GM19324 (cell line): ENCODE results near the gene SPAST.
"Not testable (repeated sequence)": the region's sequence is repeated elsewhere in the genome, so short reads cannot be mapped to it uniquely, and the experiment has no call there.

Source experiments
- ATAC-seq: cut with Tn5 transposase; IDR thresholded peaks from one replicate; pipeline ENCODE4 v1.9.1; 2021; ENCODE audit warnings: mild to moderate bottlenecking, moderate library complexity; ENCODE audit not compliant: unreplicated experiment, low FRiP score

The SPAST gene

GRCh38 chr2:32063310-32064020, at the start of gene SPAST:
Gene SPAST (plus strand): TSS chr2:32063556. CDS start chr2:32063832, 276 bp downstream.
- peak; percentile 98 for ATAC-seq

- not testable (repeated sequence) for ATAC-seq
Measured at GRCh38 chr2:32018789-32019482, 44.4 kb upstream of the SPAST start.

GRCh38 chr2:32034198-32034887, 29.0 kb upstream of the SPAST start:
- not testable (repeated sequence) for ATAC-seq

- peak; percentile 94 for ATAC-seq
Measured at GRCh38 chr2:32039447-32040219, 23.7 kb upstream of the SPAST start, which contains the start of gene DPY30. Gene DPY30 (minus strand): TSS chr2:32039805. CDS start chr2:32039456, 349 bp downstream.

GRCh38 chr2:32043561-32043960, 19.8 kb upstream of the SPAST start:
- ATAC-seq = no peak

- ATAC-seq = no peak
Measured at GRCh38 chr2:32051836-32052439, 11.4 kb upstream of the SPAST start.

GRCh38 chr2:32054583-32054982, 8.8 kb upstream of the SPAST start:
- ATAC-seq = not testable (repeated sequence)

- ATAC-seq = no peak
Measured at GRCh38 chr2:32058130-32058529, 5.2 kb upstream of the SPAST start.

GRCh38 chr2:32060266-32060665, 3.1 kb upstream of the SPAST start:
- ATAC-seq = no peak

- ATAC-seq = no peak
Measured at GRCh38 chr2:32061430-32061829, 1.9 kb upstream of the SPAST start.

- ATAC-seq = no peak
Measured at GRCh38 chr2:32061973-32062861, 1.1 kb upstream of the SPAST start.

- peak; percentile 21 for ATAC-seq
Measured at GRCh38 chr2:32064021-32064601, 755 bp downstream of the SPAST start.

- no peak for ATAC-seq
Measured at GRCh38 chr2:32064713-32065112, 1.4 kb downstream of the SPAST start.

GRCh38 chr2:32067549-32067948, 4.2 kb downstream of the SPAST start:
- ATAC-seq = no peak

- ATAC-seq = no peak
Measured at GRCh38 chr2:32074134-32074506, 10.8 kb downstream of the SPAST start.

- no peak for ATAC-seq
Measured at GRCh38 chr2:32095671-32096070, 32.3 kb downstream of the SPAST start.

GRCh38 chr2:32108111-32108510, 44.8 kb downstream of the SPAST start:
- ATAC-seq = no peak

GRCh38 chr2:32118055-32118454, 54.7 kb downstream of the SPAST start:
- no peak for ATAC-seq

GRCh38 chr2:32119161-32119560, 55.8 kb downstream of the SPAST start:
- ATAC-seq = no peak
